Measurements from ENCODE around the gene CLDN6. TPM values are rescaled to one million over a fixed set of nuclear protein-coding genes. Genes with fewer than 3 reads are reported as not detected.

CLDN6 gene
- total RNA-seq, 1 donor: not detected

DNA sequence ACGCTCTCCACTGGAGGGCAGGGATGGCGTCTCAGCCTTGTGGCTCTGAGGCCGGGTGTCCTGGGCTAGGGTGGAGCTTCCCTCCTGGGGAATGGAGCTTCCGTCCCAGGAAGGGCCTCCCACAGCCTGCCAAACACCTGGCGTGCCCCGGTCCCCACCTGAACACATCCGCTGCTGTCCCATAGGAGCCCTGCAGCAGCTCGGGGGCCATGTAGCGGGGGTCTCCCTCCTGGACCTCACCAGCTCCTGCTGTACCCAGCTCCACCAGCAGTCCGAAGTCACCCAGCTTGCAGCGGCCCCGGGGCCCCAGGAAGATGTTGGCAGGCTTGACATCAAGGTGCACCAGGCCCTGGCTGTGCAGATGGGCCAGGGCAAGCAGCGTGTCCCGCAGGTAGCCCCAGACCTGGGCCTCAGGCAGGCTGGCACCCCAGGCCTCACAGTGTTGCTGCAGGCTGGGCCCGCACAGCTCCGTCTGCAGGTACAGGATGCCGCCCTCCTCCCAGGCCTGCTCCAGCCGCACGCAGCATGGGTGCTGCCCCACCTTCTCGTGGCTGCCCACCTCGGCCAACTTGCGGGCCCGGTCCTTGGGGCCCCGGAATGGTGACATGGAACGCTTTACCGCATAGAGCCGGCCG lies 42.7 kb downstream of the CLDN6 start:
- TF ChIP-seq, protein P1, sequence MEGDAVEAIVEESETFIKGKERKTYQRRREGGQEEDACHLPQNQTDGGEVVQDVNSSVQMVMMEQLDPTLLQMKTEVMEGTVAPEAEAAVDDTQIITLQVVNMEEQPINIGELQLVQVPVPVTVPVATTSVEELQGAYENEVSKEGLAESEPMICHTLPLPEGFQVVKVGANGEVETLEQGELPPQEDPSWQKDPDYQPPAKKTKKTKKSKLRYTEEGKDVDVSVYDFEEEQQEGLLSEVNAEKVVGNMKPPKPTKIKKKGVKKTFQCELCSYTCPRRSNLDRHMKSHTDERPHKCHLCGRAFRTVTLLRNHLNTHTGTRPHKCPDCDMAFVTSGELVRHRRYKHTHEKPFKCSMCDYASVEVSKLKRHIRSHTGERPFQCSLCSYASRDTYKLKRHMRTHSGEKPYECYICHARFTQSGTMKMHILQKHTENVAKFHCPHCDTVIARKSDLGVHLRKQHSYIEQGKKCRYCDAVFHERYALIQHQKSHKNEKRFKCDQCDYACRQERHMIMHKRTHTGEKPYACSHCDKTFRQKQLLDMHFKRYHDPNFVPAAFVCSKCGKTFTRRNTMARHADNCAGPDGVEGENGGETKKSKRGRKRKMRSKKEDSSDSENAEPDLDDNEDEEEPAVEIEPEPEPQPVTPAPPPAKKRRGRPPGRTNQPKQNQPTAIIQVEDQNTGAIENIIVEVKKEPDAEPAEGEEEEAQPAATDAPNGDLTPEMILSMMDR (IDR thresholded peaks at IDR 0.05; ENCODE audit: insufficient read depth, low read depth, low read length): no peak
- DNase-seq (ENCODE audit: low read depth): no peak
- no peak overlapping the region for H3K4me3 ChIP-seq (ENCODE audit: low read depth, low read length)

DNA sequence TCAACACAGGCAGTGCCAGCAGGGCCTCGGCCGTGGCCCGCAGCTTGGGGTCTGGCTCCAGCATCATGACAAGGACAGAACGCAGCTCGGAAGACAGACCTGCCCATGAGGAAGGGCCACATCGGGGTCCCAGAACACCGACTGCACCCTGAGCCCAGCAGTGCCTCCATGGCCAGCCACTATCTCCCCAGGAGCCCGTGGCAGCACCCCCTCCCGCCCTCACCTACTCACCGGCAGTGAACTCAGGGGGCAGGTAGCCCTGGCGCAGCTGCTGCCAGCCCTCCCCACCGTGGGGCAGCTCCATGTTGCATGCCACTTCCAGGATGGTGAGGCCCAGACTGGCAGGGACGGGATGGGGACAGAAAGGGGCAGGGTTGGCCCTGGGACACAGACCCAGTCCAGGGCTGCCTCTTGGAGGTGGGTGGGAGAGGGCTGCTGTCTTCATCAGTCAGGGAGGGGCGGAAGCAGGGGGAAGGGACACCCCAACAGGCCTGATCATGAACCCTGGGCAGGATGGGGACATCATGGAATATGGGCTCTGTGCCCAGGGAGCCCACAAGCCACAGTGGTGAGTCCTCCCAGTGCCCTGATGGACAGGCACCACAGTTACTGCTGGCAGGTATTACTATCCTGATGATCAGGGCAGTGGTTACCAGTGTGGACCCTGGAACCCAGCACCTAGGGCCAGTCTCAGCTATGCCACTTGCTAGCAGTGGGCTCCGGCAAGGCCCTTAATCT lies 43.5 kb downstream of the CLDN6 start:
- H3K4me3 ChIP-seq (ENCODE audit: low read depth, low read length): no peak overlapping the region
- no peak for DNase-seq (ENCODE audit: low read depth)
- TF ChIP-seq, protein P1 (IDR thresholded peaks at IDR 0.05; ENCODE audit: insufficient read depth, low read depth, low read length): no peak

DNA sequence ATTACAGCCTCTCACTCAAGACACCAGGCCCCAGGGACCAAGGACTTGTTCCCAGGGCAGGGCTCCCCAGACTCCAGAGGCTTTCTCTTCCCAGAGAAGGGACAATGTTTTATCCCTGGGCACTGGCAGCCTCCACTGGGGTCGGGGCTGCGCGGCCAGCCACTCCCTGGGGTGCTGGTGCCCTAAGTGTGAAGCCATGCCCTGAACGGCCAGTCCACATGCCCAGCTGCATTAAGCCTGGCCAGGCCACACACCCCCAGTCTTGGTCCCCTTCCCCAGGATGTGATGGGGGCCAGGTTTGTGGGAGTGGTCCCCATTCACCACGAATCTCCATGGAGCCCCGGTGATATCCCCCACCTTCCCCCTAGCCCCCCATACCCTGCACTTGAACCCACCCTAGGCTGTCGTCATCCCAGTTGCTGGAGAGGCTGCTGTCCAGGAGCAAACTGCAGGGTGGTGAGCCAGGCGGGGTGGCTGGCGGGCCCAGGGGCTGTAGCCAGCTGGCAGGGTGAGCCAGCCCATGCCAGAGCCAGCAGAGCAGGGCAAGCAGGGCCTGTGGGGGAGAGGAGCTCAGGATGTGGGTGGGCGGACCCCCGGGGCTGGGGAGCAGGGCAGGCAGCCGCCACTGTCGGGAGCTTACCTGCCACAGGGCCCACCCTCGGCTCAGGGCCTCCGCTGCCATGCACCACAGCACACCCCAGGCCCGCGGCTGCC lies 44.2 kb downstream of the CLDN6 start:
- TF ChIP-seq, protein P1 (IDR thresholded peaks at IDR 0.05; ENCODE audit: insufficient read depth, low read depth, low read length): no peak
- H3K4me3 ChIP-seq (ENCODE audit: low read depth, low read length): no peak overlapping the region
- no peak for DNase-seq (ENCODE audit: low read depth)

DNA sequence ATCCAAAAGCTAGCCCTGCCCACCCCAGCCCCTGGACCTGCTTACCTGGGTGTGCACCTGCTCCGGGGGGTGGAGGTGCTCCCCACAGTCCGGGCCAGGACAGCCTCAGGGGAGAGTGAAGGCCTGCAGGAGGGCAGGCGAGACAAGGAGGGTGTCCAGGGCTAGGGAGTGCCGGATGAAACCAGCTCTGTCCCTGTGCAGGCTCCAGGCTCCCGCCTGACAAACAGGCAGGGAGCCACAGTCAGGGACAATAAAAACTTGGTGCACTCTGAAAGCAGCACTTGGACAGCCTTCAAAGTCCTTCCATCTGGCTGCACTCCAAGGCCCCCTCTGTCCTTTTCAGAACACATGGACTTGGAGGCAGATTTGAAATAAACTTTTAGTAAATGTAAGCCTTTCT lies 44.9 kb downstream of the CLDN6 start:
- H3K4me3 ChIP-seq (ENCODE audit: low read depth, low read length): no peak overlapping the region
- no peak for DNase-seq (ENCODE audit: low read depth)
- TF ChIP-seq, protein P1 (IDR thresholded peaks at IDR 0.05; ENCODE audit: insufficient read depth, low read depth, low read length): no peak

DNA sequence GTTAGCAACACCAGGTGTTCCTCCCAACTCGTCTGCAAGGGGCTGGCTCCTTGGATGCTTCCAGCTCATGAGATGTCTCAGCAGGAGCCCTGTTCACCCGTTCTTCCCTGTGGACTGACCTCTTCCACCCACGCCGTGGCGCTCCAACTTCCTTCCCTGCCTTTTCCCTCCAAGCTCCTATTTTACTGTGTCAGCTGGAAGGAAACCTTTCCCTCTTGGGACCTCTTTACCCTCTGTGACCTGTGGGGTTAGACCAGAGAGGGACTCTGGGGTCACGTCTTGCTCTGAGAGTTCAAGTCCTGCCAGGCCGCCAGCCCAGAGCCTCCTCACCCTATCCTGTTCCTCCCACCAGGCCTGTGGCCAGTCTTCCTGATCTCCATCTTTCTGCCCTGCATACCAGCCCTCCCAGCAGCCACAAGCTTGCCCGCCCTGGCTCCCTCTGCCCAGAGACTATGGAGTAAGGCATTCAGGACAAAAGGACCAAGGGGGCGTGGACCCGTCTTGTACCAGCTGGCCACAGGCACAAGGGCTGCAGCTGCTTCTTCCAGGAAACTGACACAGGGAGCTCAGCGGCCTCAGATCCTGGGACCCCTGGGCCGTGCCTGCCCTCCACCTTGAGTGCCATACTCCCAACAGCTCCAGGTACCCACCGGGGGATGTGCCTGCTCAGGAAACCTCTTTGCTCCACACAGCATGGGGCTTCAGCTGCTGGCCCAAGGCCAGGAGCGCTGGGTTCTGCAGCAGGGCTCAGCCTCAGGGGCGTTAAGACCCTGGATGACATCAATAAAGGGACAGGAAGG lies 45.8 kb downstream of the CLDN6 start:
- DNase-seq (ENCODE audit: low read depth): no peak
- TF ChIP-seq, protein P1 (IDR thresholded peaks at IDR 0.05; ENCODE audit: insufficient read depth, low read depth, low read length): no peak
- no peak overlapping the region for H3K4me3 ChIP-seq (ENCODE audit: low read depth, low read length)

DNA sequence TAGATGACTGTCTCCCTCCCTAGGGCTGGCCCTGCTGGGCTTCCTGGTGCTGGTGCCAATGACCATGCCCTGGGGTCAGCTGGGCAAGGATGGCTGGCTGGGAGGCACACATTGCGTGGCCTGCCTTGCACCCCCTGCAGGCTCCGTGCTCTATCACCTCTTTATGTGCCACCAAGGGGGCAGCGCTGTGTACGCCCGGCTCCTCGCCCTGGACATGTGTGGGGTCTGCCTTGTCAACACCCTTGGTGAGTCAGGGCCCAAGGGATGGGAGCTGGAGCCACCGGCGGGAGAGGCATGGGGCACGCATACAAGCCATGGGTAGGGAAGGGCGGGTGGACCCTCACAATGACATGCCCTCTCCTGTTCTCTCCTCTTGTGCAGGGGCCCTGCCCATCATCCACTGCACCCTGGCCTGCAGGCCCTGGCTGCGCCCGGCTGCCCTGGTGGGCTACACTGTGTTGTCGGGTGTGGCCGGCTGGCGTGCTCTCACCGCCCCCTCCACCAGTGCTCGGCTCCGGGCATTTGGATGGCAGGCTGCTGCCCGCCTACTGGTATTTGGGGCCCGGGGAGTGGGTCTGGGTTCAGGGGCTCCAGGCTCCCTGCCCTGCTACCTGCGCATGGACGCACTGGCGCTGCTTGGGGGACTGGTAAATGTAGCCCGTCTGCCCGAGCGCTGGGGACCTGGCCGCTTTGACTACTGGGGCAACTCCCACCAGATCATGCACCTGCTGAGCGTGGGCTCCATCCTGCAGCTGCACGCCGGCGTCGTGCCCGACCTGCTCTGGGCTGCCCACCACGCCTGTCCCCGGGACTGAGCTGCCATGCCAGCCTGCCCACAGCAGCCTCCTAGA lies 46.6 kb downstream of the CLDN6 start:
- TF ChIP-seq, protein P1 (IDR thresholded peaks at IDR 0.05; ENCODE audit: insufficient read depth, low read depth, low read length): no peak
- H3K4me3 ChIP-seq (ENCODE audit: low read depth, low read length): no peak overlapping the region

More for the DNA sequence above, 46.6 kb downstream of the CLDN6 start:
- DNase-seq (ENCODE audit: low read depth): no peak

Data from fibroblast of villous mesenchyme (primary cell).